ENCODE results near the gene TGFBR2. TPM values are rescaled to one million over a fixed set of nuclear protein-coding genes. Genes with fewer than 3 reads are reported as not detected.

TGFBR2 gene
- total and polyA plus RNA-seq, 10 of the 15 experiments (the other 5 are each of a cell fraction or from before 2014, with no cell fraction given) = 0.02 to 0.98 (median 0.18) TPM; not detected in 1

GRCh38 chr3:30733696-30734095, 127.3 kb downstream of the TGFBR2 start:
- H3K27ac ChIP-seq (ENCODE audit: control insufficient read depth, insufficient read depth) = no peak overlapping the region
- no peaks in the 10 kb centered on the region for H3K4me1 ChIP-seq (ENCODE audit: control insufficient read depth, insufficient read depth, low read length)
- no peaks in the 10 kb centered on the region; a peak in 1 of 4 replicates for H3K27me3 ChIP-seq (replicated peaks in 1 of 2; ENCODE audit: control insufficient read depth in 2 of 2, insufficient read depth in 2 of 2, low read length in 1 of 2)
- no TSS peak for BruUV-seq (replicated peaks)
- WGBS (ENCODE audit: insufficient coverage, insufficient replicate concordance, low lambda C conversion rate, missing lambda C conversion rate) = 4% methylated on average over 2 of the region's 2 CpGs
- DNase-seq (ENCODE audit: low read depth, low spot score) (no peak), ATAC-seq (no peak), FAIRE-seq (no peak)
- no peaks in the 10 kb centered on the region for H3K9me3 ChIP-seq (replicated peaks; ENCODE audit: control insufficient read depth, insufficient read depth, low read length)
- in situ Hi-C loops (cut with MboI) = no loop called here
- CTCF ChIA-PET = no interaction called here
- no peak overlapping the region for H3K4me3 ChIP-seq
- H3K36me3 ChIP-seq (ENCODE audit: control insufficient read depth in 2 of 2, insufficient read depth in 2 of 2, low read length in 1 of 2) = no peaks in the 10 kb centered on the region
- H2AFZ ChIP-seq (ENCODE audit: control insufficient read depth, low read depth, low read length) = no peak overlapping the region
- RAD21 ChIA-PET (ENCODE audit: unreplicated experiment) = no interaction called here
- POLR2A ChIA-PET = no interaction called here
- H3K79me2 ChIP-seq (ENCODE audit: control insufficient read depth, insufficient read depth, low read length) = no peaks in the 10 kb centered on the region
- H3K4me2 ChIP-seq (ENCODE audit: control insufficient read depth, insufficient read depth) = no peak overlapping the region
- H3K9ac ChIP-seq (ENCODE audit: control insufficient read depth, insufficient read depth, low read length) = no peak overlapping the region
- TF ChIP-seq, protein P1, sequence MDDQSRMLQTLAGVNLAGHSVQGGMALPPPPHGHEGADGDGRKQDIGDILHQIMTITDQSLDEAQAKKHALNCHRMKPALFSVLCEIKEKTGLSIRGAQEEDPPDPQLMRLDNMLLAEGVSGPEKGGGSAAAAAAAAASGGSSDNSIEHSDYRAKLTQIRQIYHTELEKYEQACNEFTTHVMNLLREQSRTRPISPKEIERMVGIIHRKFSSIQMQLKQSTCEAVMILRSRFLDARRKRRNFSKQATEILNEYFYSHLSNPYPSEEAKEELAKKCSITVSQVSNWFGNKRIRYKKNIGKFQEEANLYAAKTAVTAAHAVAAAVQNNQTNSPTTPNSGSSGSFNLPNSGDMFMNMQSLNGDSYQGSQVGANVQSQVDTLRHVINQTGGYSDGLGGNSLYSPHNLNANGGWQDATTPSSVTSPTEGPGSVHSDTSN (IDR thresholded peaks at IDR 0.05; ENCODE audit: insufficient replicate concordance, low read depth, low read length) = no peak
- TF ChIP-seq, protein P2, sequence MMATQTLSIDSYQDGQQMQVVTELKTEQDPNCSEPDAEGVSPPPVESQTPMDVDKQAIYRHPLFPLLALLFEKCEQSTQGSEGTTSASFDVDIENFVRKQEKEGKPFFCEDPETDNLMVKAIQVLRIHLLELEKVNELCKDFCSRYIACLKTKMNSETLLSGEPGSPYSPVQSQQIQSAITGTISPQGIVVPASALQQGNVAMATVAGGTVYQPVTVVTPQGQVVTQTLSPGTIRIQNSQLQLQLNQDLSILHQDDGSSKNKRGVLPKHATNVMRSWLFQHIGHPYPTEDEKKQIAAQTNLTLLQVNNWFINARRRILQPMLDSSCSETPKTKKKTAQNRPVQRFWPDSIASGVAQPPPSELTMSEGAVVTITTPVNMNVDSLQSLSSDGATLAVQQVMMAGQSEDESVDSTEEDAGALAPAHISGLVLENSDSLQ (IDR thresholded peaks at IDR 0.05) = no peak
- SMC1A ChIA-PET (ENCODE audit: uncharacterized antibody, unreplicated experiment) = interaction anchor here (1.3 to 2.0 kb wide), 3 partner anchors 11 to 25 kb away, joined by 3 to 6 read pairs (median 5); no protein-coding TSS in a partner anchor
- intact Hi-C loops (cut with micrococcal nuclease; ENCODE audit: unreplicated experiment) = no loop called here
- H4K20me1 ChIP-seq (ENCODE audit: control insufficient read depth, insufficient read depth) = no peaks in the 10 kb centered on the region

DNA sequence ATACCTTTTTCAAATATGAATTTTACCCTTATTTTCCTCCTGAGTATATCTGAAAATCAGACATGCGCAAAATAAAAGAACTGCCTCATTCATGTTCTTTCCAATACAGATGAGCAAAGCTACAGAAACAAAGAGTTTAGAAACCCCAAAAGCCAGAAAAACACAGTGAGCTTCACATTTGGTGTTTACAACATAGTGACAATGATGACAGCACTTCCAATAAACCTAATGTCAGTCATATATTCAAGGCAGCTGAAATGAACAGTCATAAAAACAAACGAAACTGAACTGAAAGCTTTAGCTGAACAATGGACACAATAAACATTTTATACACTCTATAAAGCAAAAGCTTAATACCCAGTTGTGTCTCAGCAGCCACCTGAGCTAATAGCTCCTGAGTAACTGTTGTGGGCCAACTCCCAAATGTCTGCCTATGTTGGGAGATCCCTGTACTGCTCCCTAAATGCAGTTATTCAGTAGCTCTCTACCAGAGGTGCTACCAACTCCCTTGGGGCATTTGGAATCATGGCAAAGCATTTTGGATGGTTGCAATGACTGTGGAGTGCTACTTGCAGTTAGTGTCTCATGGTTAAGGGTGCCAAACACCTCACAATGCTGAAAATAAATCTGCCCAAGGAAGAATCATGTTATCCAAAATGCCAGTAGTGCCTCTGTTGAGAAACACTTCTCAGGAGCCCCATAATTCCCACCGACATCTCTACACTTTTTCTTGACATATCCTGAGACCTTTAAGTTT, 131.5 kb downstream of the TGFBR2 start:
- BruUV-seq (replicated peaks) = no TSS peak
- FAIRE-seq (no peak), ATAC-seq (no peak), DNase-seq (ENCODE audit: low read depth, low spot score) (no peak)
- in situ Hi-C loops (cut with MboI) (no loop called here), intact Hi-C loops (cut with micrococcal nuclease; ENCODE audit: unreplicated experiment) (no loop called here)
- no peak overlapping the region for H3K4me3 ChIP-seq
- whole genome bisulfite sequencing (ENCODE audit: insufficient coverage, insufficient replicate concordance, low lambda C conversion rate, missing lambda C conversion rate) = 27% methylated on average over 3 of the region's 3 CpGs
- no peaks in the 10 kb centered on the region for H3K27me3 ChIP-seq (replicated peaks in 1 of 2; ENCODE audit: control insufficient read depth in 2 of 2, insufficient read depth in 2 of 2, low read length in 1 of 2)
- H2AFZ ChIP-seq (ENCODE audit: control insufficient read depth, low read depth, low read length) = no peak overlapping the region
- POLR2A ChIA-PET = no interaction called here
- RAD21 ChIA-PET (ENCODE audit: unreplicated experiment) = no interaction called here
- no peaks in the 10 kb centered on the region for H3K36me3 ChIP-seq (ENCODE audit: control insufficient read depth in 2 of 2, insufficient read depth in 2 of 2, low read length in 1 of 2)
- no peak overlapping the region for H3K4me2 ChIP-seq (ENCODE audit: control insufficient read depth, insufficient read depth)
- SMC1A ChIA-PET (ENCODE audit: uncharacterized antibody, unreplicated experiment) = interaction anchor here (0.7 kb wide), 1 partner anchor 1276 kb away, joined by 3 read pairs; no protein-coding TSS in a partner anchor
- no peaks in the 10 kb centered on the region for H3K9me3 ChIP-seq (replicated peaks; ENCODE audit: control insufficient read depth, insufficient read depth, low read length)
- no peaks in the 10 kb centered on the region for H3K4me1 ChIP-seq (ENCODE audit: control insufficient read depth, insufficient read depth, low read length)
- no peaks in the 10 kb centered on the region for H3K79me2 ChIP-seq (ENCODE audit: control insufficient read depth, insufficient read depth, low read length)
- H4K20me1 ChIP-seq (ENCODE audit: control insufficient read depth, insufficient read depth) = no peaks in the 10 kb centered on the region; the same call in 1 of the 2 replicates
- CTCF ChIA-PET = no interaction called here
- TF ChIP-seq EZH2 (IDR thresholded peaks at IDR 0.05; ENCODE audit: borderline replicate concordance, control insufficient read depth, low read depth, low read length) (no peak), ZNF622 (IDR thresholded peaks at IDR 0.05) (no peak), USF1 (IDR thresholded peaks at IDR 0.05; ENCODE audit: borderline replicate concordance, extremely low read length, insufficient read depth, low read depth, low read length) (no peak)
- H3K9ac ChIP-seq (ENCODE audit: control insufficient read depth, insufficient read depth, low read length) = no peak overlapping the region
- H3K27ac ChIP-seq (ENCODE audit: control insufficient read depth, insufficient read depth) = no peak overlapping the region
